HEK293 (cell line): ENCODE measurements around the gene RAP2A.
A peak's percentile ranks its signal among the peaks of the same experiment; 100 is the strongest.

Source experiments
- CTCF ChIA-PET: fragments of 350-600 bp; formaldehyde crosslinking; extraction: SDS; loops from one replicate; lab custom pipeline; 2021; ENCODE audit warnings: antibody characterized with exemption; lab: Yijun Ruan, JAX
- POLR2A ChIA-PET: fragments of 300-600 bp; formaldehyde crosslinking; extraction: SDS; loops from one replicate; lab custom pipeline; 2020; ENCODE audit warnings: antibody characterized with exemption, inconsistent platforms; lab: Yijun Ruan, JAX
- H3K27ac ChIP-seq: fragments of 200-500 bp; sonication (Bioruptor generic); 2 replicates; pipeline ENCODE4 v1.5.1; 2014; ENCODE audit warnings: low read depth, low read length, control low read depth, inconsistent platforms; ENCODE audit errors: extremely low read depth
- H3K36me3 ChIP-seq, 2 experiments: fragments of 200-500 bp in 1 of 2; sonication (Bioruptor generic) in 1 of 2; 1 replicate in 1 of 2; 2 replicates in 1 of 2; pipeline ENCODE4 v1.5.1; 2014 to 2017; ENCODE audit warnings: inconsistent platforms in 2 of 2, low read length in 2 of 2; ENCODE audit not compliant: control insufficient read depth in 2 of 2, insufficient read depth in 1 of 2
- H3K4me1 ChIP-seq: fragments of 200-500 bp; sonication (Bioruptor generic); 2 replicates; pipeline ENCODE4 v1.5.1; 2014; ENCODE audit warnings: mild to moderate bottlenecking, low read length, inconsistent platforms; ENCODE audit not compliant: control insufficient read depth, insufficient read depth
- H3K4me3 ChIP-seq: 2 replicates; pipeline ENCODE4 v1.5.1; 2011; ENCODE audit warnings: low read depth, mild to moderate bottlenecking, control low read depth, low read length, moderate library complexity
- H3K9me3 ChIP-seq: fragments of 200-500 bp; sonication (Bioruptor generic); 2 replicates; pipeline ENCODE4 v1.5.1; 2014; ENCODE audit warnings: low read depth, low read length, inconsistent platforms; ENCODE audit not compliant: control insufficient read depth, insufficient read depth
- GLI2 ChIP-seq: fragments of 450-650 bp; formaldehyde crosslinking; IDR thresholded peaks from 2 replicates; pipeline ENCODE4; 2017; ENCODE audit warnings: missing biosample characterization, missing genetic modification characterization, low read depth, borderline replicate concordance
- HOXD13 ChIP-seq: sonication (generic); formaldehyde crosslinking; IDR thresholded peaks from 2 replicates; pipeline ENCODE4 v1.8.0; 2022; ENCODE audit warnings: missing genetic modification reagents, borderline replicate concordance
- RBAK ChIP-seq: fragments of 450-650 bp; formaldehyde crosslinking; IDR thresholded peaks from 2 replicates; pipeline ENCODE4 v1.5.1; 2016; ENCODE audit warnings: missing biosample characterization, missing genetic modification characterization
- SCRT2 ChIP-seq: fragments of 450-650 bp; formaldehyde crosslinking; IDR thresholded peaks from 2 replicates; pipeline ENCODE4 v1.5.1; 2016; ENCODE audit warnings: missing biosample characterization, missing genetic modification characterization
- ZNF19 ChIP-seq: fragments of 450-650 bp; formaldehyde crosslinking; IDR thresholded peaks from 2 replicates; pipeline ENCODE4; 2016; ENCODE audit warnings: missing biosample characterization, missing genetic modification characterization, low read depth
- ZNF223 ChIP-seq: fragments of 450-650 bp; formaldehyde crosslinking; IDR thresholded peaks from 2 replicates; pipeline ENCODE4 v1.5.1; 2016; ENCODE audit warnings: missing biosample characterization, missing genetic modification characterization
- ZNF394 ChIP-seq: fragments of 450-650 bp; formaldehyde crosslinking; IDR thresholded peaks from 2 replicates; pipeline ENCODE4 v1.5.1; 2016; ENCODE audit warnings: missing biosample characterization, missing genetic modification characterization, mild to moderate bottlenecking, moderate library complexity, borderline replicate concordance
- ZNF426 ChIP-seq: fragments of 450-650 bp; formaldehyde crosslinking; IDR thresholded peaks from 2 replicates; pipeline ENCODE4 v1.5.1; 2017; ENCODE audit warnings: missing biosample characterization, missing genetic modification characterization, mild to moderate bottlenecking, inconsistent platforms, moderate library complexity
- ZNF510 ChIP-seq: fragments of 450-650 bp; formaldehyde crosslinking; IDR thresholded peaks from 2 replicates; pipeline ENCODE4 v1.5.1; 2018; ENCODE audit warnings: mild to moderate bottlenecking, missing genetic modification characterization, missing biosample characterization; ENCODE audit not compliant: insufficient replicate concordance
- ZNF521 ChIP-seq: fragments of 450-650 bp; formaldehyde crosslinking; IDR thresholded peaks from 2 replicates; pipeline ENCODE4 v1.5.1; 2017; ENCODE audit warnings: missing biosample characterization, mild to moderate bottlenecking, missing genetic modification characterization
- ZNF585B ChIP-seq: fragments of 450-650 bp; formaldehyde crosslinking; IDR thresholded peaks from 2 replicates; pipeline ENCODE4 v1.5.1; 2016; ENCODE audit warnings: missing biosample characterization, missing genetic modification characterization
- ZNF610 ChIP-seq: fragments of 450-650 bp; formaldehyde crosslinking; IDR thresholded peaks from 2 replicates; pipeline ENCODE4 v1.5.1; 2016; ENCODE audit warnings: missing biosample characterization, missing genetic modification characterization, borderline replicate concordance
- ZNF664 ChIP-seq: fragments of 450-650 bp; formaldehyde crosslinking; IDR thresholded peaks from 2 replicates; pipeline ENCODE4 v1.5.1; 2016; ENCODE audit warnings: missing biosample characterization, missing genetic modification characterization
- ZNF670 ChIP-seq: fragments of 450-650 bp; formaldehyde crosslinking; IDR thresholded peaks from 2 replicates; pipeline ENCODE4 v1.5.1; 2016; ENCODE audit warnings: missing biosample characterization, missing genetic modification characterization, low read depth
- ZNF76 ChIP-seq: fragments of 450-650 bp; formaldehyde crosslinking; IDR thresholded peaks from 2 replicates; pipeline ENCODE4; 2016; ENCODE audit warnings: low read depth, missing biosample characterization, missing genetic modification characterization, borderline replicate concordance
- ZNF776 ChIP-seq: fragments of 450-650 bp; formaldehyde crosslinking; IDR thresholded peaks from 2 replicates; pipeline ENCODE4 v1.5.0; 2017; ENCODE audit warnings: missing biosample characterization, missing genetic modification characterization, borderline replicate concordance
- TF ChIP-seq, protein P1 (sequence below): IDR thresholded peaks from 2 replicates; pipeline ENCODE4 v1.6.1; 2011; ENCODE audit warnings: mild to moderate bottlenecking, low read depth, low read length, borderline replicate concordance
- TF ChIP-seq, protein P2 (sequence below): fragments of 450-650 bp; formaldehyde crosslinking; IDR thresholded peaks from 2 replicates; pipeline ENCODE4 v1.5.1; 2017; ENCODE audit warnings: missing biosample characterization, mild to moderate bottlenecking, missing genetic modification characterization, moderate library complexity
- TF ChIP-seq, protein P3 (sequence below): fragments of 450-650 bp; formaldehyde crosslinking; IDR thresholded peaks from 2 replicates; pipeline ENCODE4 v1.5.1; 2016; ENCODE audit warnings: missing biosample characterization, missing genetic modification characterization

The RAP2A gene

DNA sequence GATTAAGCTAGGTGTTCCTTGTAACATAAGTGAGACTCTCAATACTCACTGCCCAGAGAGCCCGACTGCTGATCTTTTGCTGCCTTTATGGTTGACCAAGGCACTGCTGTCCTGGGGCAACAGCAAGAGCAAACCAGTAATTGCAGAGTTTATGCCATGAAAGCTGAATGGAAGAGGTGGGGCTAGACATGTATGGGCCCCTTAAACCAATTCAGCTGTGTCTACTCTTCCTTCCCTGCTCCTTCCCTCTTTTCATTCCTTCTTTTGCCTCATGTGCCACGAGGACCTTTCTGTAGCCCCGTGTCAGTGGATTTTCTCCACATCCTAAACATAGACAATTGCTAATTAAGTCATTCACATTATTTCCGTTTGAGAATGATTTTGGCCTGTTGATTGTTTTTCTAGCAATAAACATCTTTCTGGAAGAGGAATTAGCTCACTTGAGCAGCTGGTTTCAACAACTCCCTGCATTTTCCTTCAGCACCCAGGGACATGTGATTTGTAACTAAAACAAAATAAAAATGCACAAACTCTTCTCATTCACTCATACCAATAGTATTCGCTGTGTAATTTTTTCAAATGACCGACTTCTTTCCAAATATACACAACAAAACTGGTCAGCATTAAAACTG is 40.5 kb downstream of the RAP2A start:
- POLR2A ChIA-PET: no interaction called here
- H3K4me3 ChIP-seq: no peak overlapping the region
- no peak overlapping the region for H3K27ac ChIP-seq

DNA sequence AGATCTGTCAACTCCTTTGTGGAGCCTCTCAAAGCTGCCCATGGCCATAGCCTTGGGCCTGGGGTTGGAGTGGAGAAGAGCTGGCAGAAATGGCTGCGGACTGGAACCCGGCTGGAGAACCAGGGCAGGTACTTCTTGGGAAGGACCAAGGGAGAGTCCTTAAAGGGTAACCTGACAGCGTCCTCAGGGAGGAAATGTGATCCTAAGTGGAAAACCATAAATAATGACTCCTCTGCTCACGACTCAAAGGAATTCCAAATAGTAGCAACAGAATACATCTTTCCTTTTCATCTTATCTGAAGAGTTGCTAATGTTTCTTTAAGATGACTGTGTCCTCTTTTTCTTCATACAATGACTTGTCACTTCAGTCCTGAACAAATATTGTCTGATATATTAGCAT is 41.0 kb downstream of the RAP2A start:
- CTCF ChIA-PET: no interaction called here
- Histone ChIP-seq H3K36me3 (no peaks in the 10 kb centered on the region), H3K9me3 (no peaks in the 10 kb centered on the region), H3K4me1 (no peaks in the 10 kb centered on the region), H3K27ac (no peak overlapping the region), H3K4me3 (no peak overlapping the region)
- POLR2A ChIA-PET: no interaction called here
- TF ChIP-seq ZNF776 (tag by site-specific recombination) (no peak), ZNF394 (no peak), GLI2 (tag by site-specific recombination) (no peak), ZNF664 (no peak), ZNF610 (tag by site-specific recombination) (no peak), ZNF426 (tag by site-specific recombination) (no peak), ZNF521 (no peak), ZNF19 (tag by site-specific recombination) (no peak), ZNF670 (no peak), HOXD13 (no peak), ZNF585B (tag by site-specific recombination) (no peak)
- TF ChIP-seq, protein P1, sequence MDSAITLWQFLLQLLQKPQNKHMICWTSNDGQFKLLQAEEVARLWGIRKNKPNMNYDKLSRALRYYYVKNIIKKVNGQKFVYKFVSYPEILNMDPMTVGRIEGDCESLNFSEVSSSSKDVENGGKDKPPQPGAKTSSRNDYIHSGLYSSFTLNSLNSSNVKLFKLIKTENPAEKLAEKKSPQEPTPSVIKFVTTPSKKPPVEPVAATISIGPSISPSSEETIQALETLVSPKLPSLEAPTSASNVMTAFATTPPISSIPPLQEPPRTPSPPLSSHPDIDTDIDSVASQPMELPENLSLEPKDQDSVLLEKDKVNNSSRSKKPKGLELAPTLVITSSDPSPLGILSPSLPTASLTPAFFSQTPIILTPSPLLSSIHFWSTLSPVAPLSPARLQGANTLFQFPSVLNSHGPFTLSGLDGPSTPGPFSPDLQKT: no peak
- TF ChIP-seq, protein P2, sequence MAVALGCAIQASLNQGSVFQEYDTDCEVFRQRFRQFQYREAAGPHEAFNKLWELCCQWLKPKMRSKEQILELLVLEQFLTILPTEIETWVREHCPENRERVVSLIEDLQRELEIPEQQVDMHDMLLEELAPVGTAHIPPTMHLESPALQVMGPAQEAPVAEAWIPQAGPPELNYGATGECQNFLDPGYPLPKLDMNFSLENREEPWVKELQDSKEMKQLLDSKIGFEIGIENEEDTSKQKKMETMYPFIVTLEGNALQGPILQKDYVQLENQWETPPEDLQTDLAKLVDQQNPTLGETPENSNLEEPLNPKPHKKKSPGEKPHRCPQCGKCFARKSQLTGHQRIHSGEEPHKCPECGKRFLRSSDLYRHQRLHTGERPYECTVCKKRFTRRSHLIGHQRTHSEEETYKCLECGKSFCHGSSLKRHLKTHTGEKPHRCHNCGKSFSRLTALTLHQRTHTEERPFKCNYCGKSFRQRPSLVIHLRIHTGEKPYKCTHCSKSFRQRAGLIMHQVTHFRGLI (tag by site-specific recombination): no peak

More for the DNA sequence above, 40.5 kb downstream of the RAP2A start:
- CTCF ChIA-PET: no interaction called here
- H3K4me1 ChIP-seq: no peaks in the 10 kb centered on the region
- no peaks in the 10 kb centered on the region for H3K9me3 ChIP-seq
- no peaks in the 10 kb centered on the region for H3K36me3 ChIP-seq
- TF ChIP-seq SCRT2 (tag by site-specific recombination) (peak; percentile 91), ZNF76 (no peak), RBAK (tag by site-specific recombination) (no peak), ZNF223 (no peak)
- TF ChIP-seq, protein P3, sequence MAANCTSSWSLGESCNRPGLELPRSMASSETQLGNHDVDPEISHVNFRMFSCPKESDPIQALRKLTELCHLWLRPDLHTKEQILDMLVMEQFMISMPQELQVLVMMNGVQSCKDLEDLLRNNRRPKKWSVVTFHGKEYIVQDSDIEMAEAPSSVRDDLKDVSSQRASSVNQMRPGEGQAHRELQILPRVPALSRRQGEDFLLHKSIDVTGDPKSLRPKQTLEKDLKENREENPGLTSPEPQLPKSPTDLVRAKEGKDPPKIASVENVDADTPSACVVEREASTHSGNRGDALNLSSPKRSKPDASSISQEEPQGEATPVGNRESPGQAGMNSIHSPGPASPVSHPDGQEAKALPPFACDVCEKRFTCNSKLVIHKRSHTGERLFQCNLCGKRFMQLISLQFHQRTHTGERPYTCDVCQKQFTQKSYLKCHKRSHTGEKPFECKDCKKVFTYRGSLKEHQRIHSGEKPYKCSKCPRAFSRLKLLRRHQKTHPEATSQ (tag by site-specific recombination): no peak

DNA sequence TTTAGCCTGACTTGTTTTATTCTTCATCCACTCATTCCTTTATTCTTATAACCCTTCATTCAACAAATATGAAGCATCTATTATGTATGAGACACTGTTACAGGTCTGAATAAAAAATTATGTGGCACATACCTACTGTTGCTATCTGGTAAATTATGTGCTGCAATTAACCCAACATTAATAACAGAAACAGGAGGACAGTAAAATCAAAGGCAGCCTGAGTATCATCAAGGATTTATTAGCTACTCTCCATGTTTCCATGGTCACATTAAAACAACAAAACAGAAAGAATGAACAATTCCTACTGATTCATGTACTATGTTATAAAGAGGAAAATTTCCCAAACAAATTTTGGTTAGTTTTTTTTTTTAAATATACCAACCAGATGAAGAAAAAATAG is 43.9 kb downstream of the RAP2A start:
- Histone ChIP-seq H3K4me3 (no peak overlapping the region), H3K27ac (no peak overlapping the region), H3K9me3 (no peaks in the 10 kb centered on the region), H3K36me3 (no peaks in the 10 kb centered on the region), H3K4me1 (no peaks in the 10 kb centered on the region)
- TF ChIP-seq ZNF510: no peak
- ChIA-PET CTCF (no interaction called here), POLR2A (no interaction called here)
